ENCODE data around the gene CPPED1. TPM values are rescaled to one million over a fixed set of nuclear protein-coding genes. Genes with fewer than 3 reads are reported as not detected.

Gene CPPED1
- total and polyA plus RNA-seq, 10 of the 15 experiments (the other 5 are each of a cell fraction or from before 2014, with no cell fraction given) = 7.1 to 39.0 (median 16.0) TPM

DNA sequence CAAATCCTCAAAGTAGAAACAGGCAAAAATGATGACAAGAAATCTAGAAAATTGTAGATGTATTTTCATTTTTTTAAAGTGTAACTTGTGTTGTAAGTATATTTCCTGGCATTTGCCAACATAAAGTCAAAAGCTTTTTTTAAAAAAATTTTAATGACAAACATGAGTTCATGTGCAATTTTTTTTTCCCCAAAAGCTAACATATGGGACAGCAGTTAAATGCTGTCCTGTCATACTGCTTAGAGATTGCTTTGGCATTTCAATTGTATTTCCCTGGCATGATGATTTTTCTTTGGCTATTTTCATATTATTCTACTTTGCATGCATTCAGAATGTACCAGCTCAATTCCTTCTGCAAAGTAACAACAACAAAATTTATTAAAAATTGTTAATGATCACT is 24.5 kb upstream of the CPPED1 start:
- no peak overlapping the region for H3K27ac ChIP-seq (ENCODE audit: control insufficient read depth, insufficient read depth)
- CTCF ChIA-PET = interaction anchor here (0.6 kb wide), 1 partner anchor 31 kb away, joined by 3 read pairs; no protein-coding TSS in a partner anchor
- no peaks in the 10 kb centered on the region for H3K27me3 ChIP-seq (replicated peaks in 1 of 2; ENCODE audit: control insufficient read depth in 2 of 2, insufficient read depth in 2 of 2, low read length in 1 of 2)
- no peaks in the 10 kb centered on the region for H3K4me1 ChIP-seq (ENCODE audit: control insufficient read depth, insufficient read depth, low read length)
- H3K79me2 ChIP-seq (ENCODE audit: control insufficient read depth, insufficient read depth, low read length) = no peaks in the 10 kb centered on the region
- POLR2A ChIA-PET = interaction anchor here (1.6 kb wide), 1 partner anchor 11 kb away, joined by 4 read pairs; no protein-coding TSS in a partner anchor
- H3K36me3 ChIP-seq (ENCODE audit: control insufficient read depth in 2 of 2, insufficient read depth in 2 of 2, low read length in 1 of 2) = no peaks in the 10 kb centered on the region
- in situ Hi-C loops (cut with MboI) = no loop called here
- peaks cover 2% of the 10 kb centered on the region; the same call in 1 of the 3 replicates for H3K9me3 ChIP-seq (replicated peaks; ENCODE audit: control insufficient read depth, insufficient read depth, low read length)
- TF ChIP-seq JUNB (IDR thresholded peaks at IDR 0.05) = no peak
- no peak for TF ChIP-seq EED (IDR thresholded peaks at IDR 0.05; ENCODE audit: low read depth)
- TF ChIP-seq WRNIP1 (IDR thresholded peaks at IDR 0.05; ENCODE audit: borderline replicate concordance, low read depth, low read length) = no peak
- no peak for TF ChIP-seq EGR1 (IDR thresholded peaks at IDR 0.05; ENCODE audit: borderline replicate concordance in 1 of 2, low read depth in 2 of 2, low read length in 2 of 2)
- TF ChIP-seq HDGF (IDR thresholded peaks at IDR 0.05) = no peak
- no peak for TF ChIP-seq IKZF2 (IDR thresholded peaks at IDR 0.05)
- TF ChIP-seq NFYB (IDR thresholded peaks at IDR 0.05; ENCODE audit: insufficient read depth, low read depth, low read length) = no peak
- TF ChIP-seq BCL11A (IDR thresholded peaks at IDR 0.05; ENCODE audit: low read depth, low read length) = no peak
- TF ChIP-seq ZNF207 (IDR thresholded peaks at IDR 0.05; ENCODE audit: borderline replicate concordance) = no peak
- TF ChIP-seq, protein P1, sequence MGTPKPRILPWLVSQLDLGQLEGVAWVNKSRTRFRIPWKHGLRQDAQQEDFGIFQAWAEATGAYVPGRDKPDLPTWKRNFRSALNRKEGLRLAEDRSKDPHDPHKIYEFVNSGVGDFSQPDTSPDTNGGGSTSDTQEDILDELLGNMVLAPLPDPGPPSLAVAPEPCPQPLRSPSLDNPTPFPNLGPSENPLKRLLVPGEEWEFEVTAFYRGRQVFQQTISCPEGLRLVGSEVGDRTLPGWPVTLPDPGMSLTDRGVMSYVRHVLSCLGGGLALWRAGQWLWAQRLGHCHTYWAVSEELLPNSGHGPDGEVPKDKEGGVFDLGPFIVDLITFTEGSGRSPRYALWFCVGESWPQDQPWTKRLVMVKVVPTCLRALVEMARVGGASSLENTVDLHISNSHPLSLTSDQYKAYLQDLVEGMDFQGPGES (IDR thresholded peaks at IDR 0.05) = no peak
- H3K4me2 ChIP-seq (ENCODE audit: control insufficient read depth, insufficient read depth) = no peak overlapping the region
- H3K9ac ChIP-seq (ENCODE audit: control insufficient read depth, insufficient read depth, low read length) = no peak overlapping the region
- H4K20me1 ChIP-seq (ENCODE audit: control insufficient read depth, insufficient read depth) = no peaks in the 10 kb centered on the region
- DNase-seq (ENCODE audit: low read depth, low spot score) (no peak), FAIRE-seq (no peak), ATAC-seq (no peak)
- SMC1A ChIA-PET (ENCODE audit: uncharacterized antibody, unreplicated experiment) = interaction anchor here (0.6 kb wide), 1 partner anchor 842 kb away, joined by 3 read pairs; no protein-coding TSS in a partner anchor
- H3K4me3 ChIP-seq = no peak overlapping the region
- RAD21 ChIA-PET (ENCODE audit: unreplicated experiment) = no interaction called here
- intact Hi-C loops (cut with micrococcal nuclease; ENCODE audit: unreplicated experiment) = no loop called here
- no TSS peak for BruUV-seq (replicated peaks)
- no peak overlapping the region for H2AFZ ChIP-seq (ENCODE audit: control insufficient read depth, low read depth, low read length)
